NCI-H2107 treated with DMSO at 0.1 percent for 48 hours (cell line): ENCODE data around the gene XIRP1.
A peak's percentile ranks its signal among the peaks of the same experiment; 100 is the strongest.

ENCODE experiments used
- DNase-seq: peaks from one replicate; lab custom pipeline; 2025; ENCODE audit not compliant: unreplicated experiment; lab: John Stamatoyannopoulos, UW

Gene XIRP1

GRCh38 chr3:39169712-39170111, 22.7 kb downstream of the XIRP1 start:
- no peak for DNase-seq

DNA sequence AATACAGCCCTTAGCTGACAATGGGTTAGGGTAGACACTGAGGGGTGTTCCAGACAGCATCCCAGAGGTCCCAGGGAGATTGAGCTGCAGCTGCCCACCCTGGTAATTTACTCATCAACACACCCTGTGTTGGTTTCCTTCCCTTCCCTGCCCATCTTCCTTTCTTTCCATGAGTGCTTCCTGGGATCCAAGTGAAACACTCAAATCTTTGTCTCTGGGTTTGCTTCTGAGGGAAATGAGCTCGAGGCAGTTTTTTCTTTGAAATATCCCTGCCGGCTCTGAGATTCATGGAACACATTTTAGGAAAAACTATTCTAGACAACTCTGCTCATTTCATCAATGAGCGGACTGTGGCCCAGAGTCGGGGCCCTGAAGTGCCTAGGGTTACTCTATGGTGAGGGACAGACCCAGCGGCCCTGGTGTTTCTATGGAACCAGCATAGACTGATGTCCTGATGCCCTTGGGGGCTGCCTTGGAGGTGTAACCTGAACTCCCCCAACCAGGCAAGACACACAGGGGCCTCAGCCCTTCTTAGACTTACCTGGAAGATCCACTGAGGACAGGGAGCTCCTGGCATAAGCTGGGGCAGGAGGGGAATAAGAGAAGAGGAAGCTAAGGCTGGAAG, 24.1 kb downstream of the XIRP1 start:
- no peak for DNase-seq

GRCh38 chr3:39166932-39167532, 25.4 kb downstream of the XIRP1 start:
- peak; percentile 4 for DNase-seq

- no peak for DNase-seq
These were observed 26.2 kb downstream of the XIRP1 start for GRCh38 chr3:39166134-39166710.

DNA sequence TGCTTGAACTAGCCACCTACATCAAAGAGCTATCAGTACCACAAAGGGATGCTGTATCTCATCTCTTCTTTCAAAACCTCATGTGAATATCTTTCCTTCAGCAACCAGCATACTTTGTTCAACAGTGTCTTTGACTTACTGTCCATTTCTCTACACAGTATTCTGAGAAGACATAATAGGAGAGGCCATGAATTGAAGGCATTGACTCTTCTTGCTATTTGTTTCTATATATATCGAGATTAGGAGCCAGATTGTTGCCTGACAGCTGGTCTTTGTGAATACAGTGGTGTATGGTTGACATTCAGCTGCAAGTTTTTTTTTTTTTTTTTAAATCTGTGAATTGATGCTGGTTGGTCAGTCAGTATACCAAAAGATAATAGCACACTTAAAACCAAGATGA, 26.9 kb downstream of the XIRP1 start:
- no peak for DNase-seq

- no peak for DNase-seq
These were observed 28.0 kb downstream of the XIRP1 start for GRCh38 chr3:39164414-39164813.

- DNase-seq: no peak
These were observed 34.2 kb downstream of the XIRP1 start for GRCh38 chr3:39158148-39158715.

- no peak for DNase-seq
These were observed 35.0 kb downstream of the XIRP1 start for GRCh38 chr3:39157359-39157758.

GRCh38 chr3:39156421-39156820, 36.0 kb downstream of the XIRP1 start:
- DNase-seq: no peak

- DNase-seq: no peak
These were observed 37.9 kb downstream of the XIRP1 start for GRCh38 chr3:39154280-39155021.

DNA sequence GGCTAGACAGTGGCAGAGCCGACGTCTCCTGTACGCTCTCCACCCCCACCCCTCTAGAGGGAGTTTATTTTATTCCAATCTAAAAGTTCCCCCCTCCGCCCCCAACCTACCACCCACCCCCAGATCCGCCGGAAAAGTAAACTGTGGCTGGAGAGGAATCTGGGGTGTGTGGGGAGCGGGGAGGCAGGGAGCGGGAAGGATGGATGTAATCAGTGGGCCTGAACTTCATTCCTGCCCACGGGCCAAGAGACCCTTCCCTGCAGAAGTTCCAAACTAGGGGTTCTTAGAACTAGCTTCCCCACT, 38.5 kb downstream of the XIRP1 start:
- DNase-seq: no peak

GRCh38 chr3:39150803-39151631, 41.4 kb downstream of the XIRP1 start:
- DNase-seq: no peak

DNA sequence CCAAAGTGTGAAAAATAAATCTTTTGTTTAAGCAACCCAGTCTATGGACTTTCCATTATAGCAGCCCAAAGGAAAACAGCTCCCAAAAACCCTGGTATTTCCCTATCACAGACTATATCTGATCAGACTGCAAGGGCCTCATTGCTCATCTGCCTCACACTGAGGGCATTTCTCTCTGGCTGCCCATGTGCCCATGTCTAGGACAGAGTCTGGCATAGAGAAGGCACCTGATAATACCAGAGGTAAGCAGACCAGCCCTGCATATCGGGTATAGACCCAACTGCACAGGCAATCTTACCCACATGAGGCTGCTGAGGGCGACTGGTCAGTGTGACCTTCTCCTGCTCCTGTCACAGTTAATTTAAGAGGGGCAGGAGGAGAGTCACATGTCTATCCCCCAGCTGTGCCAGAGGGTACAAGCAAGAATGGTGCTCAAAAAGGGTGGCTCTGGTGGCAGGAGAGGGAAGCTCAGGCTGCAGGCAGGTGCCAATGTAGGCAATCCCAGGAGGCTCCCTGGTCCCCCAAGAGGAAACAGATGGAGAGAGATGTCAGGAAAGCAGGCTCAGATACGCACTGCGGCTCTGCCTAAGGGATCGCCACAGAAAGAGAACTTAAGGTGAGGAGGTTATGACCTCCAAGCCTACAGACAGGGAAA, 42.1 kb downstream of the XIRP1 start:
- peak; percentile 5 for DNase-seq

DNA sequence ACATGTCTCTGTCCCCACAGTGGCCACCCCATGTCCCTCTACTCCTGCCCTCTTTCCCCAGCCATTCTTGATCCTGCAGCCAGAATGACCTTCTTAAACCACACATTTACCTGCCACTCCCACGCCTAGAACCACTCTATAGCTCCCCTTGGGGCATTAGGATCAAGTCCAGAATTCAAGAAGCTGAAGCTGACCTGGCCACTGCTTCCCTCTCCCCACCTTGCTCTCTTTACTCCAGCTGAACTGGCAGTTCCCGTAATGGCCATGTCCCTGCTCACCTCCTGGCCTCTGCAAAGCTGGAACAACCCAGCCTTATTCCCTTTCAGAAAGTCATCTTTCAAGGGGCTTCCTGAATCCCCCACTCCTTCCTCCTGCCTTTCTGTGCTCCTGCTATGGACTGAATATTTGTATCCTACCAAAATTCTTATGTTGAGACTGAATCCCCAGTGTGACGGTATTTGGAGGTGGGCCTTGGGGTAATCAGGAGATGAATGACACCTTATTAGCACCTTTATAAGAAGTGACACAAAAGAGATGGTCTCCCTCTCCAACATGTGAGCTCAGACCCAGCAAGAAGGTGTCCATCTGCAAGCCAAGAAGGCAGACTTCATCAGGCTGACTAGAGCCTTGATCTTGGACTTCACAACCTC, 42.8 kb downstream of the XIRP1 start:
- no peak for DNase-seq

- DNase-seq: no peak
These were observed 43.3 kb downstream of the XIRP1 start for GRCh38 chr3:39149059-39149455.

DNA sequence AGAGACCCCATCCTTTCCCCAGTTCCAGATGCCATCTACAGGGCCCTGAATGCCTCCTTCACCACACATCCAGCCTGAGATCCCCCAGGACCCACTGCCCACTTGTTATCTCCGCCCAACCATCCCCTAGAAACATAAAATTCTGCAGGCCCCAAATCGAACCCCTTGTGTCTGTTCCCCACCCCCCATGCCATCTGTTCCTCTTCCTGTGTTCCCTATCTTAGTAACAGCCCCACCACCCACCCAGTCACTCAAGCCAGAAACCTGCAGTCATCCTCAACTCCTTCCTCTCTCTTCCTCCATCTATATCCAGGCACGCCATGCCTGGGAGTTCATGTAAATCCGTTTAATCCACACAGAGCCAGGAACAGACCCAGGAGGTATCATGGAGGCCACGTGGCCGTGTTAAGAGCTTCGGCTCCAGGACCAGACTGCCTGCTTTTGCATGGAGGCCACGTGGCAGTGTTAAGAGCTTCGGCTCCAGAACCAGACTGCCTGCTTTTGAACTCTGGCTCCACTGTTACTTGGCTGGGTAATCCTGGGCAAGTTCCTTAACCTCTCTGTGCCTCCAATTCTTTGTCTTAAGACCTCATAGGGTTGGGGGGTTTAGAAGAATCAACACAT, 43.8 kb downstream of the XIRP1 start:
- DNase-seq: no peak

- DNase-seq: no peak
These were observed 44.5 kb downstream of the XIRP1 start for GRCh38 chr3:39147711-39148434.

- no peak for DNase-seq
These were observed 45.5 kb downstream of the XIRP1 start for GRCh38 chr3:39146611-39147591.
